Measurements from ENCODE around the gene PRPS1L1.

DNA sequence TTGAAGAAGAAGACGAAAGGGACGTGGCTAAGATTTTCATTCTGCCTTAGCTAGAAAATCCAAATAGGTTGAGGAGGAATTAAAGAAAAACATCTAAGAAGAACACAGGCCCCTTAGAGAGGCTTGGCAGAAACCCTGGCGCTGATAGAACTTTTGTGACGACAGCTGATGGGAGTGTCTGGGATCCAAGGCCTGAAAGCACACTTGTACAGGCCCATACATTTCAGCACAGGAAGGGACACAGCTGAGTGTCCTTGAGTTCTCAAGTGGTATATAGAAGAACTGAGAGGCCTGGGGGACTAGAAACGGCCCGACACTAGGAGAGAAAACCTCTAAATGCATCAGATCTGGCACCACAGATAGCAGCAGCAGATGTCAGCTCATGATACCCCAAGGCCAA lies 39.5 kb downstream of the PRPS1L1 start:
- TF ChIP-seq EP300 (IDR thresholded peaks at IDR 0.05) (no peak), POLR2A (IDR thresholded peaks at IDR 0.05) (no peak)

All from tibial nerve (tissue), 3 donors.